ENCODE results near the gene KCNQ1. TPM values are rescaled to one million over a fixed set of nuclear protein-coding genes. Genes with fewer than 3 reads are reported as not detected.

KCNQ1 gene
- total and polyA plus RNA-seq, 8 donors, result 7.1 to 37.7 (median 9.9) TPM

GRCh38 chr11:2805388-2806056 lies 360.7 kb downstream of the KCNQ1 start:
- Histone ChIP-seq H3K9me3 (no peaks in the 10 kb centered on the region), H3K4me1 (peaks cover 0 to 11% of the 10 kb centered on the region in 2 donors), H3K27ac (no peak overlapping the region), H3K36me3 (no peaks in the 10 kb centered on the region), H3K4me3 (no peak overlapping the region), H3K27me3 (no peaks in the 10 kb centered on the region)
- ATAC-seq (no peak), DNase-seq (peak in 1 of 4 donors; percentile 19)
- TF ChIP-seq, protein P1, sequence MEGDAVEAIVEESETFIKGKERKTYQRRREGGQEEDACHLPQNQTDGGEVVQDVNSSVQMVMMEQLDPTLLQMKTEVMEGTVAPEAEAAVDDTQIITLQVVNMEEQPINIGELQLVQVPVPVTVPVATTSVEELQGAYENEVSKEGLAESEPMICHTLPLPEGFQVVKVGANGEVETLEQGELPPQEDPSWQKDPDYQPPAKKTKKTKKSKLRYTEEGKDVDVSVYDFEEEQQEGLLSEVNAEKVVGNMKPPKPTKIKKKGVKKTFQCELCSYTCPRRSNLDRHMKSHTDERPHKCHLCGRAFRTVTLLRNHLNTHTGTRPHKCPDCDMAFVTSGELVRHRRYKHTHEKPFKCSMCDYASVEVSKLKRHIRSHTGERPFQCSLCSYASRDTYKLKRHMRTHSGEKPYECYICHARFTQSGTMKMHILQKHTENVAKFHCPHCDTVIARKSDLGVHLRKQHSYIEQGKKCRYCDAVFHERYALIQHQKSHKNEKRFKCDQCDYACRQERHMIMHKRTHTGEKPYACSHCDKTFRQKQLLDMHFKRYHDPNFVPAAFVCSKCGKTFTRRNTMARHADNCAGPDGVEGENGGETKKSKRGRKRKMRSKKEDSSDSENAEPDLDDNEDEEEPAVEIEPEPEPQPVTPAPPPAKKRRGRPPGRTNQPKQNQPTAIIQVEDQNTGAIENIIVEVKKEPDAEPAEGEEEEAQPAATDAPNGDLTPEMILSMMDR (IDR thresholded peaks at IDR 0.05), result no peak
- intact Hi-C loops (cut with DNase I), result no loop called here

- intact Hi-C loops (cut with DNase I), result no loop called here
- peak in 1 of 4 donors; percentile 61 for DNase-seq
- H3K27me3 ChIP-seq, result no peaks in the 10 kb centered on the region
- no peaks in the 10 kb centered on the region for H3K36me3 ChIP-seq
- TF ChIP-seq, protein P1 (IDR thresholded peaks at IDR 0.05), result no peak
- no peak overlapping the region for H3K27ac ChIP-seq
- H3K4me1 ChIP-seq, result peaks cover 0 to 14% of the 10 kb centered on the region in 2 donors
- no peak for ATAC-seq
- H3K9me3 ChIP-seq, result no peaks in the 10 kb centered on the region
- H3K4me3 ChIP-seq, result no peak overlapping the region
Measured at GRCh38 chr11:2806351-2807024, 361.7 kb downstream of the KCNQ1 start.

GRCh38 chr11:2807025-2807681 lies 362.3 kb downstream of the KCNQ1 start:
- no peaks in the 10 kb centered on the region for H3K36me3 ChIP-seq
- no peaks in the 10 kb centered on the region for H3K27me3 ChIP-seq
- H3K4me3 ChIP-seq, result no peak overlapping the region
- H3K27ac ChIP-seq, result no peak overlapping the region
- TF ChIP-seq, protein P1 (IDR thresholded peaks at IDR 0.05), result no peak
- peak; percentile 75 for ATAC-seq
- DNase-seq, result peak; percentile 48 to 86 (median 78)
- H3K9me3 ChIP-seq, result no peaks in the 10 kb centered on the region
- H3K4me1 ChIP-seq, result peaks cover 2 to 21% of the 10 kb centered on the region in 2 donors
- intact Hi-C loops (cut with DNase I), result no loop called here

DNA sequence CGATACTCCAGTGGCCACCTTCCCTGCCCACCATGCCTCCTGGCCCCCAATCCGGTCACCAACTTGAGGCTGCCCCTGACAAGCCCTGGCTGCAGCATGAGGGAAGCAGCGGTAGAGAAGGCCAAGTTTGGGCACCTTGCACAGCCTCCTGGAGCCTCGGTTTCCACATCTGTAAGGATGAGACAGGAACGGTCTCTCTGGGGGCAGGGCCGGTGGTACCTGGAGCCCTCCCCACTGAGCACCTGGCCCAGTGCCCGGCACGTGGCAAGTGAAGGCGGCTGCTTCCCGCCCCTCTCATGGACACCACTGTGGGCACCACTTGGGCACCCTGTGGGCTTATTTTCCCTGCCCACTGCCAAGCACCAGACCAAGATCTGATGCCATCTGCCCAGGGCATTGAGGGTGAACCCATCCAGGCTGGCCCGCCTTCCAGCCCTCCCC lies 363.0 kb downstream of the KCNQ1 start:
- ATAC-seq (no peak), DNase-seq (peak in 1 of 4 donors; percentile 64)
- Histone ChIP-seq H3K27ac (no peak overlapping the region), H3K36me3 (no peaks in the 10 kb centered on the region), H3K27me3 (no peaks in the 10 kb centered on the region), H3K9me3 (no peaks in the 10 kb centered on the region), H3K4me3 (no peak overlapping the region), H3K4me1 (peaks cover 9 to 27% of the 10 kb centered on the region in 2 donors)
- TF ChIP-seq, protein P1 (IDR thresholded peaks at IDR 0.05), result no peak
- intact Hi-C loops (cut with DNase I), result no loop called here
